K562 treated with DMSO at 1 percent for 4 hours (cell line): ENCODE measurements around the gene TOM1L1. TPM values are rescaled to one million over a fixed set of nuclear protein-coding genes. Genes with fewer than 3 reads are reported as not detected.

Experiments used
- total RNA-seq: library from RNA; unstranded; fragments of 300-600 nt; gene quantifications from 2 replicates; pipeline ENCODE4 v1.2.3, GENCODE V29; 2022; ENCODE audit not compliant: insufficient read depth

Gene TOM1L1
- 18.8 and 25.2 TPM in 2 replicates for total RNA-seq

GRCh38 chr17:54900457-54901229, at the start of gene TOM1L1:
Gene TOM1L1, plus strand, starts transcription at chr17:54900852. Its CDS starts 14 bp downstream, at chr17:54900866.

GRCh38 chr17:54968262-54968987, 67.8 kb downstream of the TOM1L1 start, which contains the start of the genes COX11 and STXBP4:
Gene COX11, minus strand, starts transcription at chr17:54968654. Its CDS starts 8 bp downstream, at chr17:54968646.
Gene STXBP4, plus strand, starts transcription at chr17:54968765. Its CDS starts 17,455 bp downstream, at chr17:54986220.

Other genes with a start within 250 kb of the TOM1L1 start
- 54.1 and 74.5 TPM in 2 replicates for gene COX11, start 67.8 kb downstream of the TOM1L1 start, total RNA-seq
- 1.3 and 1.5 TPM in 2 replicates for gene STXBP4, start 67.9 kb downstream of the TOM1L1 start, total RNA-seq